GM10248 (cell line): ENCODE measurements around the gene ETV3L.

ENCODE experiments used
- CTCF ChIA-PET: fragments of 300-600 bp; sonication (Branson Sonifier 250); formaldehyde crosslinking; extraction: SDS; loops from one replicate; lab custom pipeline; 2021; ENCODE audit warnings: antibody characterized with exemption; lab: Yijun Ruan, JAX
- POLR2A ChIA-PET: fragments of 350-650 bp; sonication (Branson Sonifier 250); formaldehyde crosslinking; extraction: SDS; loops from one replicate; lab custom pipeline; 2020; ENCODE audit warnings: antibody characterized with exemption; lab: Yijun Ruan, JAX
- DNase-seq: peaks from one replicate; pipeline ENCODE4 v3.0.0; 2012; ENCODE audit errors: extremely low spot score
- CTCF ChIP-seq: IDR thresholded peaks from 2 replicates; pipeline ENCODE4 v1.5.1; 2012; ENCODE audit warnings: mild to moderate bottlenecking, low read depth; ENCODE audit errors: extremely low read depth, missing control alignments, control extremely low read depth

The ETV3L gene

DNA sequence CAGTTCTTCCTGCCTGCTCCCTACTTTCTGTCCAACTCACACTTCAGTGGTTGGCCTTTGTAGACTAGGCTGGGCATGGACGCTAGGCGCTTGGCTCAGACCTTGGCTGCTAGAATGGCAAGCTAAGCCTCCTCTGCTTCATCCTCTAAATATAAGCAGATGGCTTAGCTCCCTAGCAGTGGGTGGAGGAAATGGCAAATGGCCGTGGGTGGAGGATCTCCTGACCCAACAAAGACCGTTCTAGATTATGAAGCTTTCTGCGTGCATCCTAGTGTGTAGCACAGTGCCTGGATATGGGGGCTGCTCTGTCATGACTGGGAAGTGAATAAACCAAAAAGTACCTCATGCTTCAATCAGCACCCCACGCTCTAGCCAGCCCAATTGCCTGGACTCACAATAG, 10.4 kb upstream of the ETV3L start:
- ChIA-PET CTCF (interaction anchor here (0.8 to 10.5 kb wide), 6 partner anchors 15 to 47 kb away, joined by 3 to 83 read pairs (median 7); no protein-coding TSS in a partner anchor), POLR2A (interaction anchor here (1.3 kb wide), 1 partner anchor 17 kb away, joined by 3 read pairs; no protein-coding TSS in a partner anchor)
- no peak for DNase-seq
- no peak for TF ChIP-seq CTCF

- CTCF ChIA-PET = interaction anchor here (2.0 to 10.5 kb wide), 5 partner anchors 17 to 48 kb away, joined by 5 to 83 read pairs (median 9); no protein-coding TSS in a partner anchor
- POLR2A ChIA-PET = no interaction called here
- no peak for DNase-seq
- TF ChIP-seq CTCF = no peak
Observed at GRCh38 chr1:157108448-157108847, 8.8 kb upstream of the ETV3L start.

DNA sequence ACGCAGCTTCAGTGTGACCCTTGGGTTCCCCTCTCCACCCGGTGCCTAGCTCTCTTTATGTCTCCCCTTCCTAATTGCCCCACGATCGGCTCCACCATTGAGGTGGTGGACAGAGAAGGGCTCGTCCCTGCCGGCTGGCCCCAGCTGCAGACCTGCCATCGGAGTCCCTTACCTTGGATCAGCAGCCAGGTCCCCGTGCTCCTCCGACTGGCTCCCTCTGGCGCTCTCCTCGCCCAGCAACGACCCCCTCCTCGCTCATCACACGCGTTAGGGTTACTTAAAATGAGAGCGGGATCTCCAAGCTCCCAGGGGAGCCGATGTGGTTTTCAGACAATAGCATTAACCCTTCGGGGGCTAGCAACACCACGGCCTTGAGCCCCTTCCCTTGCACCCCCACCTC, 8.1 kb upstream of the ETV3L start:
- ChIA-PET CTCF (interaction anchor here (0.7 to 10.5 kb wide), 7 partner anchors 16 to 49 kb away, joined by 3 to 83 read pairs (median 4); no protein-coding TSS in a partner anchor), POLR2A (interaction anchor here (0.6 kb wide), 1 partner anchor 22 kb away, joined by 4 read pairs; no protein-coding TSS in a partner anchor)
- no peak for TF ChIP-seq CTCF
- DNase-seq = no peak

- POLR2A ChIA-PET = no interaction called here
Observed at GRCh38 chr1:157106813-157107189, 7.2 kb upstream of the ETV3L start.

GRCh38 chr1:157105988-157106812, 6.6 kb upstream of the ETV3L start:
- DNase-seq = peak; percentile 87
- ChIA-PET CTCF (interaction anchor here (0.6 to 10.5 kb wide), 5 partner anchors 16 to 54 kb away, joined by 3 to 83 read pairs (median 7); no protein-coding TSS in a partner anchor), POLR2A (no interaction called here)
- no peak for TF ChIP-seq CTCF

More at GRCh38 chr1:157106813-157107189, 7.2 kb upstream of the ETV3L start:
- no peak for TF ChIP-seq CTCF
- CTCF ChIA-PET = interaction anchor here (0.6 to 10.5 kb wide), 7 partner anchors 16 to 54 kb away, joined by 3 to 83 read pairs (median 4); no protein-coding TSS in a partner anchor
- no peak for DNase-seq

DNA sequence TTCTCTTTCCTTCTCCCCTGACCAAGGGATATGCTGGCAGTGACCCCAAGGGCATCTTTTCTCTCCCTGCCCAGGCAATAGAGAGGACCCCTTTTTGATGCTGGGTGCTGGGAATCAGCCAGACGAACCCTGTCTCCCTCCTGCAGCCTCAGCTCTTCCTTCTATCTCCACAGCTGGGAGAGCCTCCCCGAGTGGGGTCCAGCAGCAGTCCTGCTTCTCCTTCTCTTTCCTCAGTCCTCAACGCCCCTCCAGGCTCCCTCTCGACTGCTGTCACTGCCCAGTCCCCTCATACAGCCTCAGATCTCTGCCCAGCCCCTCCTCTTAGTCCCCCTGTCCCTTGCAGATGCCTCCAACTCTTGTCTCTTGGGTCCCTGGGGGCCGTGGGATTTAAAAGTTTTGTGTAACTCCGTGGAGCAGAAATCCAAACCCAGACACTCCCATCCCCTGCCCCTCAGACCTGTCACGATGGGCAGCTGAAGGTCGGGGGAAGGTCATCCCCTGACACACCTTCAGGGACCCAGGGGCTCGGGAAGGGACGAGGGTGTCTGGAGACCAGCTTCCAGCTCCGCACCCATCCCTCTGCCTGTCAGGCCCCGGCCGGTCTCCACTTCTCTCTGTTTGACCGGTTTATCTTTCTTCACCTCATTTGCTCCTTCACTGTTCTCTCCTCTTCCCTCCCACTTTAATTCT, 5.8 kb upstream of the ETV3L start:
- ChIA-PET CTCF (interaction anchor here (0.7 to 10.5 kb wide), 5 partner anchors 10 to 51 kb away, joined by 3 to 83 read pairs (median 5); partner anchors contain the start of gene ETV3), POLR2A (no interaction called here)
- DNase-seq = no peak
- no peak for TF ChIP-seq CTCF
